GM19324 (cell line): ENCODE data around the gene BCL2.
A peak's percentile ranks its signal among the peaks of the same experiment; 100 is the strongest.

Source experiments
- ATAC-seq: cut with Tn5 transposase; IDR thresholded peaks from one replicate; pipeline ENCODE4 v1.9.1; 2021; ENCODE audit warnings: mild to moderate bottlenecking, moderate library complexity; ENCODE audit not compliant: unreplicated experiment, low FRiP score

Gene BCL2

GRCh38 chr18:63187791-63188460 is 131.6 kb downstream of the BCL2 start:
- ATAC-seq = no peak

GRCh38 chr18:63187223-63187574 is 132.4 kb downstream of the BCL2 start:
- no peak for ATAC-seq

GRCh38 chr18:63186520-63187222 is 132.9 kb downstream of the BCL2 start:
- no peak for ATAC-seq

DNA sequence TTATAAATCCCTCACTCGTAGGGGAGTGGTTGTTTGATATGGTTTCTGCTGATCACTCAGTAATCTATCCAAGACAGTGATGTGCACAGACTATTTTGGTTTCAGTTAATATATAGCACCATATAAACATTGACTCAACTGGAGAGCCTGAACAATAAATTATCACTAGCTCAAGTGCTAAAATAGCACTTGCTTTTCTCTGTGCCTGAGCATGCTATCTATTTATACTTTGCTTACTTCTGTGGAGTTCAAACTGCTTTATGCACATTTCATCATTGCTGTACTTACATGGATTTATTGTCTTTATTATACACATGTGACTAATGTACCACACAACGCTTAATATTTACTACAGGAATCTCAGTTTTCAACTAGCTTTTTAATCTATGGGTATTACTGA is 133.6 kb downstream of the BCL2 start:
- ATAC-seq = no peak

DNA sequence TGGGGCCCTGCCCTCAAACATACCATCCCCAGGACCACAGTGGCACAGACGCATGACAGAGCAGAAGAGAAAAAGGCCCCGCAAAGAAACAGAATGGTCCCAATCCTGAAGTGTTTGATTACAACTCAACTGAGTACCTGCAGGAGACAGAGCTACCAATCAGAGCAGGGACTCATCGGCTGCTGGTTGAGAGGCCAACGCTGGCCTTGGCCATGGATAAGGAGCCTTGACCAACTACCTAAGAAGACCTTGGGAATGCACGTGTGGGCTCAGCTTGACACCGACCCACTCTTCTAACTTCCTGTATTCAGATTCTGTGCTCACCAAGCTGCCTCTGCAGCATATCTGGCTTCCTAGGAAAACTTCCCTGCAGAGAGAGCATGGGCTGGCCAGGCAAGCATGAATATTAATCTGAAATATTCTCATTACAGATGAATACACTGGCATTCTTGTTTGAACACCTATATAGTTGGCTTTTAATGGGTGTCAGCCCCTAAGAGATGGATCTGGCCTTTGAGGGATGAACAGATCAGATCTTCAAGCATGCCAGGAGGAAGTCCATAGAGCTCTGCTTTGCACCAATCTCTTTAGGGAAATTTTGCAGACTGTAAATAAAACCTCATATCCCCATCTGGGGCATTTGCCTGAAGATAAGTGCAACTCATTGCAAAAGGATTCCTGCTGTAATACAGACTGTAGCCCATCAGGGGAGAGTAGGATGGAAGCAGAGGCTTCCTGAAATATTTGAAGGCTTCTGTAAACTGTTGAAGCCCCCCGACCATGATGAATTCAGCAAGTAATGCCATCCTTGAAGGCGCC is 135.4 kb downstream of the BCL2 start:
- ATAC-seq = no peak

GRCh38 chr18:63183378-63183777 is 136.2 kb downstream of the BCL2 start:
- ATAC-seq = no peak

GRCh38 chr18:63182861-63183260 is 136.7 kb downstream of the BCL2 start:
- no peak for ATAC-seq

DNA sequence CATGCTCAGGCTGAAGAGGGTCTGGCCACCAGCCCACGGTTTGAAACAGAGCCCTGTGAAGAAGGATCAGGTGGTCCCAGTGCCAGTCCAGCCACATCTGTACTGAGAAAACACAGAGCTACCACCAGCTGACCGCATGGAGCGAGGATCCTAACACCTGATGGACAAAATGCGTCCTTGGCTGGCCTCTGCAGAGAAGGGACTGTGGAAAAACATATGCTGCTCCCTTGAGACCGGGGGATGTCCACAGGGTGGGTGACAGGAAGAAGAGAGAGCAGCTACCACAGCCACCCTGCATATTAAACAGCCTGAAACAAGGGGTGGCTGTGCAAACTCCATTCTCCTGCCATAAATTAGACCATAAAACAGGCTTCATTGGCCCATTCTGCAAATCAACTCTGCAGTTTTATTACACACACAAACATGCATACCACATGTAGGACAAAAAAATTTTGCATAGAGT is 137.2 kb downstream of the BCL2 start:
- ATAC-seq = no peak

GRCh38 chr18:63181706-63182309 is 137.8 kb downstream of the BCL2 start:
- ATAC-seq = no peak

DNA sequence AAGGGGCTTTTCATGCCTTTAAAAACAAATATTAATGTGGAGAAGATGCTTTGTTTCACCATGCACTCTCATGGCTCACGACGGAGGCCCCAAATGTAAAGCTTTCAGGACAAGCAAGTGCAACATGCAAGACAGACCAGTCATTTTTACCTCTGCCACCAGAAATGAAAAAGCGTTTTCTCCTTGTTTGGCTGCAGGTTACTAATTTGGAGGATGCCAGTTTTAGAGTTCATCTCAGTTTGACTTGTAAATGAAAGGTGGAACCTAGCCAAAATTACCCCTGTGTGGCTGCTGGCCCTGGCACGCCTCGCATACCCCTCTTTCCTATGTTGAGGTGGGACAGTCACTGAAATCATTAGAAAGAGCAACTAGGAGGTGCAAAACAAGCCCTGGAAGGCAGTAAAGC is 138.6 kb downstream of the BCL2 start:
- peak; percentile 58 for ATAC-seq

- ATAC-seq = no peak
These were observed 139.2 kb downstream of the BCL2 start for GRCh38 chr18:63180321-63180720.

- no peak for ATAC-seq
These were observed 140.1 kb downstream of the BCL2 start for GRCh38 chr18:63179422-63179821.

DNA sequence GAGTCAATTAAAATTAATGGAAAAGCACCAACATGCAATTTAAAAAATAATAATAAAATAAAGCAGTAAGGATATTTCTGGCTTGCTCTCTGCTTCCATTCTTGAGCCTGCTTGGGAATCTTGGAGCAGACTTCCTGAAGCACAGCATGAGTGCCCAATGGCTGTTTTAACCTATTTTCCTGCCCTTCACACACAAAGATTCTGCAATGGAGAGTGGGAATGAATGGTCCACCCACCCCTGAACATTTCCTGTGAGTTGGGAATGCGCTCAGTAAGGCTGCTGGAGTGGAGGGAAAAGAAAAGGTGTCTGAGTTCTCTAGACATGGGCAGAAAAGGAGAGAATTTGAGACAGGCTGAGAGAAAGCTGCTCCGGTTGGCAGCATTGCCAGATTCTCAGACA is 140.6 kb downstream of the BCL2 start:
- no peak for ATAC-seq

DNA sequence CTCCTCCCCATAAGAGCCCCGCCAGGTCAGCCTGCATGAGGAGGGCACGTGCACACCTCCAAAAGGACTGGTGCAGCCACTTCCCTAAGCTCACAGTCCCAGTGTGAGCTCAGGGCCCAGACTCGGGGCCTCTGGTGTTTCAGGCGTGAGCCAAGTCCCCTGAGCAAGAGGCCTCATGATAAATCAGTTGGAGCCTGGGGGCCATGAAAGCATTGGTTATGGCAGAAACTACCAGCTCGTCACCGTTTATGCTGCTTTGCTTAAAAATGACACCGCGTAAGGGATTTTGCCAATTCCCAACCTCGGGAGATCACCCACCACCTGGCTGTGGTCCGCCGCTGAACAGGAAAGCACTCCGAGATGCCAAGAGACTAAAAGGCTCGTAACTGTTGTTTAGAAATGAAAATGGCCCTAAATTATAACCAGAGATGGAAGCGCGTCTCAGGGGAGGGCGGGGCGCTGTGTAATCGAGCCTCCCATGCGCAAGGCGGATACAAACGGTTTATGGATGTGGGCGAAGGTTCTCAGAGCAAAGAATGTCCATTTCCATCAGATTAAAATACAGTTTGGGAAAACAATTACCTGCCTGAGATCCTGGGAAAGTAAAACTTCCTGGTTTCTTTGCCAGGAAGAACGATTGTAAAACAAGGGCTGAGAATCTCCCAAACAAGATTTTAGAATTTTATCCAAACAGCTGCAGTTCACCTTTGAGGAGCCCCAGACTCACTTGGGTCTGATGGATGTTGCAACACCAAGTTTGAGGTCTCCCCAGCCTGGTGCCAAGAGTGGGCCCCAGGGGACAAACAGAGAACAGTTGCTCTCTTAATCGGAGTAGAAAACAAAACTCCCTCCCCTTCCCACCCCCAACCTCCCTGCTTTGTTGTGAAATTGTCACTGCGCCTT is 141.4 kb downstream of the BCL2 start:
- ATAC-seq = no peak

- no peak for ATAC-seq
These were observed 142.3 kb downstream of the BCL2 start for GRCh38 chr18:63177259-63177658.

DNA sequence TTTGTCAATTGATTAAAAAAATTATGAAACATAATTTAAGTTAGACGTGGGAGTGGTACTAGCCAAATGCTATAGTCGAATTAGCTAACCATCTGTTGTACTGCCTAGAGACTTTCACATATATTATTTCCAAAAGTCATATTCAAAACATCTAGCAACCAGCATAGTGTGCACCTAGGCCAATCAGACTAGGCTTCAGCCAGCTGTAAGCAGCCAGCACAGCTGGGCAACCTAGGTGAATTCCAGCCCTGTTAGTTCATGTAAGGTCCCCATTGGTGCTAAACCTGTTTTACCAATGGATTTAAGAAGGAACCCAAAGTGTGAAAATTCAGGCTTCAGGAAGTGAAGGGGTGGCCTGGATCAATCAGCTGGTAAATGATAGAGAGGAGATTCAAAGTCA is 144.3 kb downstream of the BCL2 start:
- no peak for ATAC-seq

GRCh38 chr18:63173983-63174382 is 145.6 kb downstream of the BCL2 start:
- ATAC-seq = no peak

- ATAC-seq = no peak
These were observed 149.7 kb downstream of the BCL2 start for GRCh38 chr18:63169853-63170252.

DNA sequence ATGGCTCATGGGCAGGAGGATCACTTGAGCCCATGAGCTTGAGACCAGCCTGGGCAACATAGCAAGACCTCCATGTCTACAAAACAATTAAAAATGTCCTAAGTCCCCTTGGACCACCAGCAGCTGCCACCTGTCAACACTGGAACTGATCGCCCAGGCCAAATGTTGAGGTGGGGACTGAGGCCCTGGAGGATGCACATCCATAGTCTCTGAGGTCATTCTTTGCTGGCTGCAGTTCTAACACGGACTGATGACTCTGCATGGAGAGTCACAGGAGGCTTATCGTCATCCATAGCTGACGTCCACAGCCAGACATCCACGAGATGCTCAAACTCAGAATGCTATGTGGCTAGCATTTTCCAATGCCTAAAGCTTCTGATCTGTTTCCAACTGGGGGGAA is 151.3 kb downstream of the BCL2 start:
- no peak for ATAC-seq

- no peak for ATAC-seq
These were observed 153.4 kb downstream of the BCL2 start for GRCh38 chr18:63166142-63166541.
